Kidney (tissue), 14 donors: ENCODE measurements around the gene AKR1A1. TPM values are rescaled to one million over a fixed set of nuclear protein-coding genes. Genes with fewer than 3 reads are reported as not detected.

Experiments
- DNase-seq, 5 donors: peaks; one replicate each; pipeline ENCODE4 v3.0.0-alpha.2; 2013 to 2020
- FAIRE-seq: peaks from 2 replicates; lab custom pipeline; 2012; peaks lifted over from hg19 to GRCh38; lab: Jason Lieb, UNC
- H3K27ac ChIP-seq, 2 donors: one replicate each; pipeline ENCODE4 v1.7.0; 2013; ENCODE audit warnings: low read depth in 2 of 2, low read length in 2 of 2, inconsistent platforms in 1 of 2
- H3K27me3 ChIP-seq: one replicate; pipeline ENCODE4 v1.7.1; 2013; ENCODE audit warnings: low read length, inconsistent platforms; ENCODE audit not compliant: control insufficient read depth, insufficient read depth
- H3K36me3 ChIP-seq, 3 donors: one replicate each; pipeline versions ENCODE4 v1.7.0 to v1.7.1; 2013; ENCODE audit warnings: low read length in 3 of 3, control low read depth in 1 of 3, inconsistent platforms in 1 of 3; ENCODE audit not compliant: insufficient read depth in 3 of 3, control insufficient read depth in 2 of 3
- H3K4me1 ChIP-seq, 3 donors: one replicate each; pipeline versions ENCODE4 v1.7.0 to v1.7.1; 2013; ENCODE audit warnings: low read length in 3 of 3, inconsistent platforms in 1 of 3, low read depth in 1 of 3; ENCODE audit not compliant: control insufficient read depth in 2 of 3, insufficient read depth in 2 of 3
- H3K4me3 ChIP-seq, 3 donors: one replicate each; pipeline versions ENCODE4 v1.7.0 to v1.8.1; 2013; ENCODE audit warnings: low read length in 3 of 3, control low read depth in 1 of 3, inconsistent platforms in 1 of 3
- H3K9ac ChIP-seq, 3 donors: one replicate each; pipeline versions ENCODE4 v1.7.0 to v1.7.1; 2013; ENCODE audit warnings: low read length in 3 of 3, control low read depth in 1 of 3, inconsistent platforms in 1 of 3
- H3K9me3 ChIP-seq, 3 donors: one replicate each; pipeline versions ENCODE4 v1.7.0 to v1.7.1; 2013; ENCODE audit warnings: low read length in 3 of 3, control low read depth in 1 of 3, inconsistent platforms in 1 of 3; ENCODE audit not compliant: control insufficient read depth in 2 of 3, insufficient read depth in 1 of 3
- CTCF ChIP-seq: IDR thresholded peaks from 3 replicates; pipeline ENCODE4 v1.5.1; 2012; ENCODE audit warnings: mild to moderate bottlenecking, moderate library complexity, borderline replicate concordance; ENCODE audit not compliant: insufficient read depth; ENCODE audit errors: extremely low read depth
- intact Hi-C: fragments of 100-400 bp; cut with DNase I; formaldehyde crosslinking; loops from one replicate; pipeline ENCODE4 v1.11.1; 2022
- polyA plus RNA-seq: library from polyadenylated mRNA; stranded (reverse); fragments of 350-450 nt; fragmentation: Illumina TruSeq; extraction: RNeasy Lipid Tissue Mini Kit (QIAGEN cat#74804); gene quantifications from one replicate; pipeline ENCODE4 v1.2.3, GENCODE V29; 2014; ENCODE audit warnings: low read depth, low replicate concordance; ENCODE audit not compliant: insufficient read depth
- total RNA-seq: library from RNA; stranded (reverse); fragmentation: NEBNext Ultra II Directional; extraction: Animal tissue kit (Norgen Biotek cat#: 25700); gene quantifications from one replicate; pipeline ENCODE4 v1.2.1, GENCODE V29; 2021
- donor health status: control.
- donor health status: control.
- donor health status: control.
- donor health status: control.
- donor health status: control.
- donor health status: DM: yes; HTN: yes; CAD: no.
- donor health status: Normal renal cell carcinoma (clear cell type).

The AKR1A1 gene
- total and polyA plus RNA-seq, 2 donors from 2014 or later: 147 to 431 TPM

- Histone ChIP-seq H3K4me3 (peak within 1 kb of the TSS; percentile 94 to 99 (median 99)), H3K36me3 (no peaks in the 10 kb centered on the region), H3K9me3 (no peaks in the 10 kb centered on the region), H3K4me1 (peaks cover 0 to 6% (median 0%) of the 10 kb centered on the region in 3 donors), H3K27me3 (no peaks in the 10 kb centered on the region), H3K9ac (peak within 1 kb of the TSS; percentile 83 to 98 (median 88)), H3K27ac (peak within 1 kb of the TSS; percentile 86 to 91)
- intact Hi-C loops: no loop called here
- FAIRE-seq (no peak), DNase-seq (peak; percentile 95 to 97 (median 96))
- TF ChIP-seq CTCF: no peak
Observed at GRCh38 chr1:45583666-45584350, 33.2 kb downstream of the AKR1A1 start, which contains the start of gene NASP. Gene NASP, plus strand, starts transcription at chr1:45584041. Its CDS starts 106 bp downstream, at chr1:45584147.

GRCh38 chr1:45584351-45585109, 33.9 kb downstream of the AKR1A1 start:
- peak overlapping the region; percentile 94 to 99 (median 99) for H3K4me3 ChIP-seq
- no peak for TF ChIP-seq CTCF
- H3K4me1 ChIP-seq: peaks cover 0 to 6% (median 0%) of the 10 kb centered on the region in 3 donors
- H3K27me3 ChIP-seq: no peaks in the 10 kb centered on the region
- peak overlapping the region; percentile 86 to 91 for H3K27ac ChIP-seq
- peak overlapping the region; percentile 52 to 98 (median 88) for H3K9ac ChIP-seq
- DNase-seq: peak; percentile 95 to 97 (median 96)
- no peaks in the 10 kb centered on the region for H3K9me3 ChIP-seq
- intact Hi-C loops: no loop called here
- no peaks in the 10 kb centered on the region for H3K36me3 ChIP-seq
- no peak for FAIRE-seq

- Histone ChIP-seq H3K27me3 (no peaks in the 10 kb centered on the region), H3K4me3 (peak overlapping the region; percentile 90 to 99 (median 94)), H3K9me3 (no peaks in the 10 kb centered on the region), H3K27ac (peak overlapping the region in 1 of 2 donors; percentile 15), H3K9ac (peak overlapping the region in 2 of 3 donors; percentile 60 to 91), H3K4me1 (peaks cover 0 to 6% (median 0%) of the 10 kb centered on the region in 3 donors), H3K36me3 (no peaks in the 10 kb centered on the region)
- FAIRE-seq (no peak), DNase-seq (no peak)
- no peak for TF ChIP-seq CTCF
- intact Hi-C loops: no loop called here
Observed at GRCh38 chr1:45585110-45585426, 34.4 kb downstream of the AKR1A1 start.
